Measurements from ENCODE around the gene FMO3. TPM values are rescaled to one million over a fixed set of nuclear protein-coding genes. Genes with fewer than 3 reads are reported as not detected.

Gene FMO3
- total RNA-seq, 2 donors from 2014 or later: 0.23 to 2.4 TPM

DNA sequence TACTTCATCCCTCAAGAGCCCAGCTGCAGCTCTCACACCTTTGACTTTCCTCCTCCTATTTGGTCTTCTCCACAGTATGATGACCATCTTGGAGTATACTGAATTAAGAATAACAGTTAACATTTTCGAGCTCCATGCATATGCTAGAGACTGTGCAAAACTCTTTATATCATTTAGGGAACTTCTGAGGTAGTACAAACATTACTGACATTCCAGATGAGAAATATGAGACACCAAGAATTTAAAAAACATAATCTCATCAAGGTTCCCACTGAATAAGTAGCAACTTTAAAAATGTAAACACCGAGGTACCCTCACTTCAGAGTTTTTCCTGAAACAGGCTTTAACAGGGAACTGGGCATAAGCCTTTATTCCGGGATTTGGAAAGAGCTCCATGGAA is 22.7 kb downstream of the FMO3 start:
- Histone ChIP-seq H3K4me3 (no peak overlapping the region), H3K9me3 (no peaks in the 10 kb centered on the region), H3K4me1 (replicated peaks) (no peaks in the 10 kb centered on the region), H3K36me3 (no peaks in the 10 kb centered on the region), H3K27me3 (replicated peaks; ENCODE audit: insufficient read depth) (no peaks in the 10 kb centered on the region), H3K27ac (no peak overlapping the region)
- 74% methylated on average over 3 of the region's 3 CpGs for WGBS
- TF ChIP-seq POLR2AphosphoS5 (IDR thresholded peaks at IDR 0.05) (no peak), POLR2A (IDR thresholded peaks at IDR 0.05) (no peak)
- TF ChIP-seq, protein P1, sequence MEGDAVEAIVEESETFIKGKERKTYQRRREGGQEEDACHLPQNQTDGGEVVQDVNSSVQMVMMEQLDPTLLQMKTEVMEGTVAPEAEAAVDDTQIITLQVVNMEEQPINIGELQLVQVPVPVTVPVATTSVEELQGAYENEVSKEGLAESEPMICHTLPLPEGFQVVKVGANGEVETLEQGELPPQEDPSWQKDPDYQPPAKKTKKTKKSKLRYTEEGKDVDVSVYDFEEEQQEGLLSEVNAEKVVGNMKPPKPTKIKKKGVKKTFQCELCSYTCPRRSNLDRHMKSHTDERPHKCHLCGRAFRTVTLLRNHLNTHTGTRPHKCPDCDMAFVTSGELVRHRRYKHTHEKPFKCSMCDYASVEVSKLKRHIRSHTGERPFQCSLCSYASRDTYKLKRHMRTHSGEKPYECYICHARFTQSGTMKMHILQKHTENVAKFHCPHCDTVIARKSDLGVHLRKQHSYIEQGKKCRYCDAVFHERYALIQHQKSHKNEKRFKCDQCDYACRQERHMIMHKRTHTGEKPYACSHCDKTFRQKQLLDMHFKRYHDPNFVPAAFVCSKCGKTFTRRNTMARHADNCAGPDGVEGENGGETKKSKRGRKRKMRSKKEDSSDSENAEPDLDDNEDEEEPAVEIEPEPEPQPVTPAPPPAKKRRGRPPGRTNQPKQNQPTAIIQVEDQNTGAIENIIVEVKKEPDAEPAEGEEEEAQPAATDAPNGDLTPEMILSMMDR (IDR thresholded peaks at IDR 0.05): no peak
- DNase-seq (ENCODE audit: low spot score): no peak
- intact Hi-C loops (cut with DNase I): no loop called here

DNA sequence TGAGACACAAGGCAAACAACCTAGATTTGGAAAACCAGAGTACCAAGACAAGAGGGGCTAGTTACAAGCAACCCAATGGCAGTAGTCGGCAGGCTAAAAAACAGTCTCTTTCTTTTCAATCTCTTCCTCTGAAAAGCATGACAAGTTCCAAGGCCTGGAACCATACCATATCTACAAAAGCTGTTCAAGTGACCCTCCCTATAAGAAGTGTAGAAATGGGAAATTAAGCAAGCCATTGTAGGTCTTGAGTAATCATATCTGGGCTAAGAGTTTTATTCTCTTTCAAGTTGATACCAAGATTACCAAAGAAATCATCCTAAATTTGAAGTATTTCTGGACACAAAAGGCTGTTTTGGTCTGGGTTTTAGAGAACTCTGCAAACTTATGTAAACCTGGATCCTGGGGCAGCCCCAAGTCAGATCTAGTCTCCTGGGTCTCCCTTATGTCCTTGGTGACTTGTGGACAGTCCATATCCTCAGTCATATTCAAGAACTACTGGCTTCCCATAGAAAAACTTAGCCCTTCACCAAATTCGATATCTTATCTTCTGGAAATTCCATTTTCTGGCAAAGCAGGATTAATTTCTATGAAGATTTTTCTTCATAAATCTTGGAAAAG is 24.7 kb downstream of the FMO3 start:
- Histone ChIP-seq H3K27ac (no peak overlapping the region), H3K4me1 (replicated peaks) (no peaks in the 10 kb centered on the region), H3K36me3 (no peaks in the 10 kb centered on the region), H3K4me3 (no peak overlapping the region), H3K27me3 (replicated peaks; ENCODE audit: insufficient read depth) (no peaks in the 10 kb centered on the region), H3K9me3 (no peaks in the 10 kb centered on the region)
- no peak for DNase-seq (ENCODE audit: low spot score)
- WGBS: 90% methylated on average over 2 of the region's 2 CpGs
- TF ChIP-seq, protein P1 (IDR thresholded peaks at IDR 0.05): no peak
- TF ChIP-seq POLR2A (IDR thresholded peaks at IDR 0.05): no peak
- no peak for TF ChIP-seq POLR2AphosphoS5 (IDR thresholded peaks at IDR 0.05)
- intact Hi-C loops (cut with DNase I): no loop called here

DNA sequence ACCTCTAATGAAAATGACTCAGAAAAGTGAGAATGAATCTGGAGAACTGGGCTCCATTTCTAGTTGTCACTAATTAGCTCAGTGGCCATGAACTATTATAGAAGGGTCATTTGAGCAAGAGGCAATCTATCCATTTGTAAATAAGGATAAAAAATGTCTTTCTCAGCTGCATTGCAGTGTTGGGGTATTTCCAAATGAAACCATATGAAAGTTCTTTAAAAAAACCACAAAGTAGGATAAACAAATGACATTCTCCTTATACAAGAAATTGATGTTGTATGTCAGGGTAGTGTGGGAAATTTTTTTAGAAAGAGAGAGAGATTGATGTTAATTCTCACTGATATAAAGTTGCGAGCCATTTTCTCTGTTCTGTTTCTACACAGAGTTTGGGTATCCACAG is 26.0 kb downstream of the FMO3 start:
- H3K4me1 ChIP-seq (replicated peaks): no peaks in the 10 kb centered on the region
- intact Hi-C loops (cut with DNase I): no loop called here
- H3K27me3 ChIP-seq (replicated peaks; ENCODE audit: insufficient read depth): no peaks in the 10 kb centered on the region
- H3K9me3 ChIP-seq: no peaks in the 10 kb centered on the region
- H3K27ac ChIP-seq: no peak overlapping the region
- H3K36me3 ChIP-seq: no peaks in the 10 kb centered on the region
- DNase-seq (ENCODE audit: low spot score): no peak
- whole genome bisulfite sequencing: 93% methylated on average over 1 of the region's 1 CpG
- TF ChIP-seq POLR2A (IDR thresholded peaks at IDR 0.05): no peak
- TF ChIP-seq, protein P1 (IDR thresholded peaks at IDR 0.05): no peak
- no peak for TF ChIP-seq POLR2AphosphoS5 (IDR thresholded peaks at IDR 0.05)
- H3K4me3 ChIP-seq: no peak overlapping the region

DNA sequence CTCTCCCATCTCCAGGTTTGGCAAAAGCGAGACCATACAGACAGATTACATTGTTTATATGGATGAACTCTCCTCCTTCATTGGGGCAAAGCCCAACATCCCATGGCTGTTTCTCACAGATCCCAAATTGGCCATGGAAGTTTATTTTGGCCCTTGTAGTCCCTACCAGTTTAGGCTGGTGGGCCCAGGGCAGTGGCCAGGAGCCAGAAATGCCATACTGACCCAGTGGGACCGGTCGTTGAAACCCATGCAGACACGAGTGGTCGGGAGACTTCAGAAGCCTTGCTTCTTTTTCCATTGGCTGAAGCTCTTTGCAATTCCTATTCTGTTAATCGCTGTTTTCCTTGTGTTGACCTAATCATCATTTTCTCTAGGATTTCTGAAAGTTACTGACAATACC is 26.4 kb downstream of the FMO3 start:
- H3K4me1 ChIP-seq (replicated peaks): no peaks in the 10 kb centered on the region
- TF ChIP-seq, protein P1 (IDR thresholded peaks at IDR 0.05): no peak
- TF ChIP-seq POLR2A (IDR thresholded peaks at IDR 0.05): no peak
- TF ChIP-seq POLR2AphosphoS5 (IDR thresholded peaks at IDR 0.05): no peak
- 88% methylated on average over 6 of the region's 6 CpGs for WGBS
- no peak for DNase-seq (ENCODE audit: low spot score)
- no peak overlapping the region for H3K27ac ChIP-seq
- H3K4me3 ChIP-seq: no peak overlapping the region
- intact Hi-C loops (cut with DNase I): no loop called here
- H3K27me3 ChIP-seq (replicated peaks; ENCODE audit: insufficient read depth): no peaks in the 10 kb centered on the region
- no peaks in the 10 kb centered on the region for H3K36me3 ChIP-seq
- H3K9me3 ChIP-seq: no peaks in the 10 kb centered on the region

DNA sequence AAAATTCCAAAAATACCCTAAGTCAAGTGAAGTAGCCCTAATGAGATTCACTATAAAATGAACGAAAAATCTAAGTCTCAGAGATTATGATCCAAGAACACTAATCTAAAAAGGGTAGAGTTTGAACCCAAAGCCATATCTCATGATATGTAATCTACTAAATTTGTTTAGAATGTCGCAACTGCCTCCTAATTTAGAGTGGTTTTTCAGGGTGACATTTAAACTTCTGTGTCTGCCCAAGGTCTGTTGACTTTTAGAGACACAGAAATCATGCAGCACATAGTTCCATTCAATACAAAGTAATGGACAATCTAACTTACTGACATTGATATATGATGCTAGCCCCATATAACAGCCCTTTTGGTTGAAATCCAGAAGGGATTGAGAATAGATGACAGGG is 28.9 kb downstream of the FMO3 start:
- H3K27ac ChIP-seq: no peak overlapping the region
- DNase-seq (ENCODE audit: low spot score): no peak
- H3K27me3 ChIP-seq (replicated peaks; ENCODE audit: insufficient read depth): no peaks in the 10 kb centered on the region
- H3K4me3 ChIP-seq: no peak overlapping the region
- intact Hi-C loops (cut with DNase I): no loop called here
- H3K36me3 ChIP-seq: no peaks in the 10 kb centered on the region
- no peaks in the 10 kb centered on the region for H3K9me3 ChIP-seq
- TF ChIP-seq POLR2A (IDR thresholded peaks at IDR 0.05): no peak
- TF ChIP-seq, protein P1 (IDR thresholded peaks at IDR 0.05): no peak
- TF ChIP-seq POLR2AphosphoS5 (IDR thresholded peaks at IDR 0.05): no peak
- no peaks in the 10 kb centered on the region for H3K4me1 ChIP-seq (replicated peaks)
- 77% methylated on average over 2 of the region's 2 CpGs for WGBS
